Body of pancreas (tissue), 4 donors: ENCODE results near the gene MRPS31.

Experiments
- POLR2A ChIP-seq, 3 donors: fragments of 450-650 bp; IDR thresholded peaks; one replicate each; pipeline ENCODE4 v1.6.1; 2016; ENCODE audit warnings: antibody characterized with exemption in 3 of 3, mild to moderate bottlenecking in 2 of 3
- TF ChIP-seq, protein P1 (sequence below), 7 experiments: fragments of 450-650 bp in 4 of 7; fragments of 200-600 bp in 3 of 7; sonication (generic) in 3 of 7; IDR thresholded peaks; one replicate each; pipeline ENCODE4 v1.5.1; 2016 to 2019; ENCODE audit warnings: antibody characterized with exemption in 7 of 7

DNA sequence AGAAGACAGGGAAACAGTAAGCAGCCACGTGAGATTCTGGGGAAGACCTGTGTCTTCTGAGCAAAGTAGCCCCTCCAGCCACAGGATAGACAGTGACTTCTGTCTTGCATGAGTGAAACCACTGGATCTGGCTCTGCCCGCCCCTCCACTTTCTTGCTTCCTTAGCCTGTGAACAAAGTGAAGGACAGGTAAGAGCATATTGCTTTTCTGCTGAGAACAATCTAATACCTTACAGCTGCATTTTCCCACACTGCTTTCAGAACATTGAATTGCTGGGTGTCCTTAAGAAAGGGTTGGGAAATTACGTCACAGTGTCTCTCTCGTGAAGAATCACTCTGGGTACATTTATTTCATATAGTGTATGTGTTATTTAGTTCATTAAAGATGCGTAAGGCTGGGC lies 29.6 kb upstream of the MRPS31 start:
- TF ChIP-seq, protein P1, sequence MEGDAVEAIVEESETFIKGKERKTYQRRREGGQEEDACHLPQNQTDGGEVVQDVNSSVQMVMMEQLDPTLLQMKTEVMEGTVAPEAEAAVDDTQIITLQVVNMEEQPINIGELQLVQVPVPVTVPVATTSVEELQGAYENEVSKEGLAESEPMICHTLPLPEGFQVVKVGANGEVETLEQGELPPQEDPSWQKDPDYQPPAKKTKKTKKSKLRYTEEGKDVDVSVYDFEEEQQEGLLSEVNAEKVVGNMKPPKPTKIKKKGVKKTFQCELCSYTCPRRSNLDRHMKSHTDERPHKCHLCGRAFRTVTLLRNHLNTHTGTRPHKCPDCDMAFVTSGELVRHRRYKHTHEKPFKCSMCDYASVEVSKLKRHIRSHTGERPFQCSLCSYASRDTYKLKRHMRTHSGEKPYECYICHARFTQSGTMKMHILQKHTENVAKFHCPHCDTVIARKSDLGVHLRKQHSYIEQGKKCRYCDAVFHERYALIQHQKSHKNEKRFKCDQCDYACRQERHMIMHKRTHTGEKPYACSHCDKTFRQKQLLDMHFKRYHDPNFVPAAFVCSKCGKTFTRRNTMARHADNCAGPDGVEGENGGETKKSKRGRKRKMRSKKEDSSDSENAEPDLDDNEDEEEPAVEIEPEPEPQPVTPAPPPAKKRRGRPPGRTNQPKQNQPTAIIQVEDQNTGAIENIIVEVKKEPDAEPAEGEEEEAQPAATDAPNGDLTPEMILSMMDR (IDR thresholded peaks at IDR 0.05), result no peak
- peak; percentile 23 to 78 (median 68) for TF ChIP-seq POLR2A (IDR thresholded peaks at IDR 0.05)
